ENCODE data around the gene KLHL22.
"Not testable (repeated sequence)": the region's sequence is repeated elsewhere in the genome, so short reads cannot be mapped to it uniquely, and the experiment has no call there.

KLHL22 gene

GRCh38 chr22:20494978-20495860 is at the start of gene KLHL22:
KLHL22 (minus strand) TSS chr22:20495795; CDS start chr22:20489211, 6,584 bp downstream.
- TF ChIP-seq CTCF (IDR thresholded peaks at IDR 0.05; ENCODE audit: insufficient read depth, low read length, missing control alignments) = no peak
- DNase-seq (ENCODE audit: low read depth, low spot score) = no peak
- H3K4me3 ChIP-seq (ENCODE audit: low read depth, low read length) = peak within 1 kb of the TSS; percentile 75
- ChIA-PET CTCF (interaction anchor here (0.9 to 1.2 kb wide), 5 partner anchors 37 to 77 kb away, joined by 3 to 5 read pairs (median 4); no protein-coding TSS in a partner anchor), POLR2A (interaction anchor here (1.2 kb wide), 1 partner anchor 13 kb away, joined by 4 read pairs; the partner anchor contains the start of gene MED15)

- CTCF ChIA-PET = interaction anchor here (27.3 kb wide), 1 partner anchor 27 kb away, joined by 505 read pairs; no protein-coding TSS in a partner anchor
- not testable (repeated sequence) for DNase-seq (ENCODE audit: low read depth, low spot score); H3K4me3 ChIP-seq (ENCODE audit: low read depth, low read length)
- POLR2A ChIA-PET = interaction anchor here (0.8 to 1.5 kb wide), 2 partner anchors 14 to 31 kb away, joined by 4 read pairs; no protein-coding TSS in a partner anchor
Observed at GRCh38 chr22:20545318-20545634, 49.7 kb upstream of the KLHL22 start.

- CTCF ChIA-PET = interaction anchor here (1.4 to 27.3 kb wide), 3 partner anchors 10 to 30 kb away, joined by 3 to 505 read pairs (median 5); no protein-coding TSS in a partner anchor
- POLR2A ChIA-PET = interaction anchor here (1.1 kb wide), 1 partner anchor 11 kb away, joined by 3 read pairs; no protein-coding TSS in a partner anchor
- DNase-seq (ENCODE audit: low read depth, low spot score) = no peak
- no peak for TF ChIP-seq CTCF (IDR thresholded peaks at IDR 0.05; ENCODE audit: insufficient read depth, low read length, missing control alignments)
- H3K4me3 ChIP-seq (ENCODE audit: low read depth, low read length) = no peak overlapping the region
Observed at GRCh38 chr22:20542736-20543135, 47.1 kb upstream of the KLHL22 start.

GRCh38 chr22:20542055-20542454 is 46.5 kb upstream of the KLHL22 start:
- TF ChIP-seq CTCF (IDR thresholded peaks at IDR 0.05; ENCODE audit: insufficient read depth, low read length, missing control alignments) = no peak
- ChIA-PET POLR2A (no interaction called here), CTCF (interaction anchor here (1.4 to 27.3 kb wide), 2 partner anchors 10 to 30 kb away, joined by 5 to 505 read pairs; no protein-coding TSS in a partner anchor)
- no peak overlapping the region for H3K4me3 ChIP-seq (ENCODE audit: low read depth, low read length)
- no peak for DNase-seq (ENCODE audit: low read depth, low spot score)

- POLR2A ChIA-PET; DNase-seq (ENCODE audit: low read depth, low spot score); H3K4me3 ChIP-seq (ENCODE audit: low read depth, low read length): not testable (repeated sequence)
- CTCF ChIA-PET = interaction anchor here (1.3 to 2.5 kb wide), 3 partner anchors 22 to 29 kb away, joined by 3 to 27 read pairs (median 4); no protein-coding TSS in a partner anchor
Observed at GRCh38 chr22:20538875-20539274, 43.3 kb upstream of the KLHL22 start.

- no peak for DNase-seq (ENCODE audit: low read depth, low spot score)
- ChIA-PET CTCF (interaction anchor here (0.8 to 2.5 kb wide), 6 partner anchors 9 to 60 kb away, joined by 3 to 27 read pairs (median 3); no protein-coding TSS in a partner anchor), POLR2A (no interaction called here)
- no peak overlapping the region for H3K4me3 ChIP-seq (ENCODE audit: low read depth, low read length)
- no peak for TF ChIP-seq CTCF (IDR thresholded peaks at IDR 0.05; ENCODE audit: insufficient read depth, low read length, missing control alignments)
Observed at GRCh38 chr22:20537983-20538382, 42.4 kb upstream of the KLHL22 start.

GRCh38 chr22:20537325-20537756 is 41.7 kb upstream of the KLHL22 start:
- POLR2A ChIA-PET = no interaction called here
- CTCF ChIA-PET = interaction anchor here (0.9 to 2.5 kb wide), 5 partner anchors 8 to 30 kb away, joined by 3 to 27 read pairs (median 3); no protein-coding TSS in a partner anchor
- no peak overlapping the region for H3K4me3 ChIP-seq (ENCODE audit: low read depth, low read length)
- TF ChIP-seq CTCF (IDR thresholded peaks at IDR 0.05; ENCODE audit: insufficient read depth, low read length, missing control alignments) = no peak
- DNase-seq (ENCODE audit: low read depth, low spot score) = no peak
